Stomach (tissue), 9 donors: Measurements from ENCODE around the gene DSE. TPM values are rescaled to one million over a fixed set of nuclear protein-coding genes. Genes with fewer than 3 reads are reported as not detected.

ENCODE experiments used
- DNase-seq, 2 donors: peaks; one replicate each; pipeline versions ENCODE4 v3.0.0 to v3.0.0-alpha.2; 2013 to 2019
- H3K27ac ChIP-seq, 5 donors: fragments of 200-600 bp in 4 of 5; sonication (generic) in 4 of 5; one replicate each; pipeline ENCODE4 v1.5.1; 2013 to 2019; ENCODE audit warnings: mild to moderate bottlenecking in 1 of 5, moderate library complexity in 1 of 5
- H3K27me3 ChIP-seq, 3 donors: fragments of 200-600 bp; sonication (generic); one replicate each; pipeline ENCODE4 v1.5.1; 2017 to 2019; ENCODE audit warnings: mixed run types in 1 of 3
- H3K36me3 ChIP-seq, 4 donors: fragments of 200-600 bp; sonication (generic); 1 replicate in 3 of 4; 2 replicates in 1 of 4; pipeline ENCODE4 v1.5.1; 2016 to 2019
- H3K4me1 ChIP-seq, 4 donors: fragments of 200-600 bp; sonication (generic); one replicate each; pipeline ENCODE4 v1.5.1; 2016 to 2019
- H3K4me3 ChIP-seq, 4 donors: fragments of 200-600 bp; sonication (generic) in 3 of 4; one replicate each; pipeline ENCODE4 v1.5.1; 2016 to 2019; ENCODE audit warnings: mild to moderate bottlenecking in 1 of 4
- H3K9me3 ChIP-seq, 4 donors: fragments of 200-600 bp; sonication (generic); one replicate each; pipeline ENCODE4 v1.5.1; 2016 to 2019
- CTCF ChIP-seq, 7 experiments: fragments of 450-650 bp in 4 of 7; fragments of 200-600 bp in 3 of 7; sonication (generic) in 3 of 7; IDR thresholded peaks; one replicate each; pipeline ENCODE4 v1.5.1; 2016 to 2019; ENCODE audit warnings: antibody characterized with exemption in 7 of 7, control low read depth in 2 of 7, mild to moderate bottlenecking in 1 of 7
- EP300 ChIP-seq: sonication (generic); formaldehyde crosslinking; IDR thresholded peaks from one replicate; pipeline ENCODE4 v1.6.1; 2017; ENCODE audit warnings: antibody characterized with exemption
- POLR2A ChIP-seq, 4 donors: fragments of 450-650 bp; IDR thresholded peaks; one replicate each; pipeline ENCODE4 v1.6.1; 2016; ENCODE audit warnings: antibody characterized with exemption in 4 of 4, control low read depth in 2 of 4, mild to moderate bottlenecking in 1 of 4, moderate library complexity in 1 of 4
- POLR2AphosphoS5 ChIP-seq, 3 donors: sonication (generic); formaldehyde crosslinking; IDR thresholded peaks; one replicate each; pipeline ENCODE4 v1.6.1; 2016; ENCODE audit warnings: antibody characterized with exemption in 3 of 3
- WGBS, 5 donors: extraction: QIAGEN DNeasy Blood & Tissue Kit in 3 of 5; methylation state at CpG; one replicate each; pipeline versions ENCODE4 v1.1.5 to v1.1.7; 2013 to 2018; 5-methylcytosine and 5-hydroxymethylcytosine counted together
- intact Hi-C: fragments of 100-400 bp; cut with DNase I; formaldehyde crosslinking; loops from one replicate; pipeline ENCODE4 v1.15.1; 2023; ENCODE audit warnings: low total_unique reads
- polyA plus RNA-seq, 3 donors: library from polyadenylated mRNA; stranded (reverse); fragments of 200-250 nt; gene quantifications; one replicate each; pipeline ENCODE4 v1.2.3, GENCODE V29; 2013
- total RNA-seq, 5 donors: library from RNA; depleted of rRNA; stranded (reverse); fragments of >200 nt; gene quantifications; one replicate each; pipeline versions ENCODE4 v1.1.0 to v1.2.3, GENCODE V29; 2014 to 2016
- donor health status: healthy with polysubstance abuse.
- donor health status: Bipolar disorder and iron deficiency.
- donor health status: healthy.

DSE gene
- total and polyA plus RNA-seq, 8 donors = 3.8 to 39.8 (median 12.5) TPM

GRCh38 chr6:116444575-116444974 lies 73.8 kb downstream of the DSE start:
- 80 to 93% (median 83%) methylated on average over 1 of the region's 1 CpG for WGBS, 5 donors
- no peaks in the 10 kb centered on the region for H3K36me3 ChIP-seq
- H3K4me3 ChIP-seq = no peak overlapping the region
- no peaks in the 10 kb centered on the region for H3K27me3 ChIP-seq
- DNase-seq = no peak
- H3K4me1 ChIP-seq = peaks cover 0 to 20% (median 5%) of the 10 kb centered on the region in 4 donors
- intact Hi-C loops = no loop called here
- no peak overlapping the region for H3K27ac ChIP-seq
- H3K9me3 ChIP-seq = no peaks in the 10 kb centered on the region
- TF ChIP-seq EP300 (no peak), POLR2AphosphoS5 (IDR thresholded peaks at IDR 0.05) (no peak), CTCF (IDR thresholded peaks at IDR 0.05) (no peak), POLR2A (IDR thresholded peaks at IDR 0.05) (no peak)

GRCh38 chr6:116445102-116445501 lies 74.4 kb downstream of the DSE start:
- Histone ChIP-seq H3K4me1 (peaks cover 0 to 24% (median 5%) of the 10 kb centered on the region in 4 donors), H3K9me3 (no peaks in the 10 kb centered on the region), H3K4me3 (no peak overlapping the region), H3K36me3 (no peaks in the 10 kb centered on the region), H3K27ac (no peak overlapping the region), H3K27me3 (no peaks in the 10 kb centered on the region)
- intact Hi-C loops = no loop called here
- WGBS, 5 donors = 59 to 83% (median 79%) methylated on average over 5 of the region's 5 CpGs
- TF ChIP-seq EP300 (no peak), CTCF (IDR thresholded peaks at IDR 0.05) (no peak), POLR2AphosphoS5 (IDR thresholded peaks at IDR 0.05) (no peak), POLR2A (IDR thresholded peaks at IDR 0.05) (no peak)
- no peak for DNase-seq

GRCh38 chr6:116446399-116446798 lies 75.7 kb downstream of the DSE start:
- Histone ChIP-seq H3K36me3 (no peaks in the 10 kb centered on the region), H3K27me3 (no peaks in the 10 kb centered on the region), H3K27ac (no peak overlapping the region), H3K4me3 (no peak overlapping the region), H3K4me1 (peaks cover 0 to 37% (median 13%) of the 10 kb centered on the region in 4 donors), H3K9me3 (no peaks in the 10 kb centered on the region)
- intact Hi-C loops = no loop called here
- no peak for TF ChIP-seq EP300
- no peak for TF ChIP-seq CTCF (IDR thresholded peaks at IDR 0.05)
- TF ChIP-seq POLR2AphosphoS5 (IDR thresholded peaks at IDR 0.05) = no peak
- no peak for TF ChIP-seq POLR2A (IDR thresholded peaks at IDR 0.05)
- DNase-seq = no peak
- 58 to 76% (median 67%) methylated on average over 1 of the region's 1 CpG for WGBS, 5 donors

- H3K4me1 ChIP-seq = peaks cover 0 to 43% (median 16%) of the 10 kb centered on the region in 4 donors
- DNase-seq = peak in 1 of 2 donors; percentile 40
- no peak for TF ChIP-seq POLR2AphosphoS5 (IDR thresholded peaks at IDR 0.05)
- TF ChIP-seq EP300 = no peak
- TF ChIP-seq POLR2A (IDR thresholded peaks at IDR 0.05) = no peak
- TF ChIP-seq CTCF (IDR thresholded peaks at IDR 0.05) = no peak
- H3K36me3 ChIP-seq = no peaks in the 10 kb centered on the region
- peak overlapping the region in 1 of 5 donors; percentile 1 for H3K27ac ChIP-seq
- H3K4me3 ChIP-seq = no peak overlapping the region
- H3K27me3 ChIP-seq = no peaks in the 10 kb centered on the region
- 36 to 51% (median 39%) methylated on average over 3 of the region's 3 CpGs for WGBS, 5 donors
- intact Hi-C loops = no loop called here
- H3K9me3 ChIP-seq = no peaks in the 10 kb centered on the region
These were observed 76.3 kb downstream of the DSE start for GRCh38 chr6:116447052-116447451.
